A549 (cell line): Measurements from ENCODE around the gene HNRNPA3. TPM values are rescaled to one million over a fixed set of nuclear protein-coding genes. Genes with fewer than 3 reads are reported as not detected.

Source experiments
- ATAC-seq, 2 experiments: fragments of 200-7000 bp in 1 of 2; fragments of >200 bp in 1 of 2; cut with Nextera tagmentation in 1 of 2; cut with Tn5 transposase in 1 of 2; 3 replicates each; pipeline versions ENCODE4 v1.8.0 to v1.9.1; 2018 to 2020; ENCODE audit warnings: mild to moderate bottlenecking in 1 of 2, moderate library complexity in 1 of 2
- CTCF ChIA-PET: fragments of 300-600 bp; sonication (Branson Sonifier 250); formaldehyde crosslinking; extraction: SDS; loops from one replicate; lab custom pipeline; 2021; ENCODE audit warnings: antibody characterized with exemption, inconsistent platforms; lab: Yijun Ruan, JAX
- POLR2A ChIA-PET: fragments of 350-600 bp; formaldehyde crosslinking; extraction: SDS; loops from one replicate; lab custom pipeline; 2021; ENCODE audit warnings: antibody characterized with exemption, inconsistent platforms; lab: Yijun Ruan, JAX
- DNase-seq, 2 experiments: peaks; one replicate each; pipeline versions ENCODE4 v3.0.0 to v3.0.0-alpha.2; 2011 to 2016; ENCODE audit warnings: low read depth in 1 of 2, low spot score in 1 of 2
- FAIRE-seq: peaks from 2 replicates; lab custom pipeline; 2011; peaks lifted over from hg19 to GRCh38; lab: Jason Lieb, UNC
- H3K27ac ChIP-seq, 2 experiments: fragments of >200 bp; sonication (Bioruptor Twin); formaldehyde crosslinking; 3 replicates each; pipeline ENCODE4 v1.5.1; 2016 to 2017
- H3K4me1 ChIP-seq: fragments of >200 bp; sonication (Bioruptor Twin); formaldehyde crosslinking; 3 replicates; pipeline ENCODE4 v1.6.1; 2016
- H3K4me2 ChIP-seq: fragments of >200 bp; sonication (Bioruptor Twin); formaldehyde crosslinking; 3 replicates; pipeline ENCODE4 v1.6.1; 2016
- H3K4me3 ChIP-seq: fragments of >200 bp; sonication (Bioruptor Twin); formaldehyde crosslinking; 3 replicates; pipeline ENCODE4 v1.5.1; 2016
- H3K9me3 ChIP-seq: fragments of >200 bp; sonication (Bioruptor Twin); formaldehyde crosslinking; 3 replicates; pipeline ENCODE4 v1.6.1; 2016
- ATOH8 ChIP-seq: fragments of 250-450 bp; sonication (Bioruptor Pico); IDR thresholded peaks from 2 replicates; pipeline ENCODE4 v1.5.0; 2020; ENCODE audit warnings: low read depth, mild to moderate bottlenecking, moderate library complexity
- BCL3 ChIP-seq: fragments of >200 bp; sonication (Bioruptor Twin); formaldehyde crosslinking; IDR thresholded peaks from 3 replicates; pipeline ENCODE4 v1.6.1; 2016
- BHLHE40 ChIP-seq: IDR thresholded peaks from 2 replicates; pipeline ENCODE4 v1.6.1; 2012; ENCODE audit warnings: low read depth, low read length, inconsistent platforms
- CHD2 ChIP-seq: fragments of 150-350 bp; IDR thresholded peaks from 2 replicates; pipeline ENCODE4 v1.6.1; 2014; ENCODE audit warnings: low read length; ENCODE audit not compliant: partially characterized antibody
- CTCF ChIP-seq: fragments of >200 bp; sonication (Bioruptor Twin); formaldehyde crosslinking; IDR thresholded peaks from 3 replicates; pipeline ENCODE4 v1.5.1; 2016
- E2F6 ChIP-seq: IDR thresholded peaks from 2 replicates; pipeline ENCODE4 v1.6.1; 2012; ENCODE audit warnings: low read depth, borderline replicate concordance
- EHF ChIP-seq: fragments of 250-450 bp; sonication (Bioruptor Pico); IDR thresholded peaks from 2 replicates; pipeline ENCODE4 v1.5.0; 2020; ENCODE audit warnings: mild to moderate bottlenecking
- EP300 ChIP-seq, 2 experiments: fragments of >200 bp; sonication (Bioruptor Twin); formaldehyde crosslinking; IDR thresholded peaks; 2 replicates in 1 of 2; 3 replicates in 1 of 2; pipeline ENCODE4 v1.6.1; 2016 to 2017
- FOSB ChIP-seq: fragments of 250-450 bp; sonication (Bioruptor Pico); IDR thresholded peaks from 2 replicates; pipeline ENCODE4 v1.5.0; 2020; ENCODE audit warnings: mild to moderate bottlenecking, moderate library complexity
- FOXS1 ChIP-seq: fragments of 250-450 bp; sonication (Bioruptor Pico); IDR thresholded peaks from 2 replicates; pipeline ENCODE4 v1.5.0; 2020; ENCODE audit warnings: mild to moderate bottlenecking, moderate library complexity
- GATA3 ChIP-seq: IDR thresholded peaks from 2 replicates; pipeline ENCODE4 v1.6.1; 2012; ENCODE audit warnings: borderline replicate concordance
- HOXA7 ChIP-seq: fragments of 250-450 bp; sonication (Bioruptor Pico); IDR thresholded peaks from 2 replicates; pipeline ENCODE4 v1.5.0; 2020; ENCODE audit warnings: mild to moderate bottlenecking, moderate library complexity
- HOXB13 ChIP-seq: fragments of 250-450 bp; sonication (Bioruptor Pico); IDR thresholded peaks from 2 replicates; pipeline ENCODE4 v1.5.0; 2020; ENCODE audit warnings: low read depth, mild to moderate bottlenecking, moderate library complexity
- HOXB5 ChIP-seq: fragments of 250-450 bp; sonication (Bioruptor Pico); IDR thresholded peaks from 2 replicates; pipeline ENCODE4 v1.5.0; 2020; ENCODE audit warnings: mild to moderate bottlenecking, moderate library complexity
- JUN ChIP-seq, 2 experiments: fragments of >200 bp; sonication (Bioruptor Twin); formaldehyde crosslinking; IDR thresholded peaks; 2 replicates in 1 of 2; 3 replicates in 1 of 2; pipeline ENCODE4 v1.6.1; 2016 to 2017
- KDM1A ChIP-seq: fragments of 200-600 bp; sonication (generic); IDR thresholded peaks from 2 replicates; pipeline ENCODE4 v1.6.1; 2016; ENCODE audit warnings: low read depth, mild to moderate bottlenecking
- MAX ChIP-seq: IDR thresholded peaks from 2 replicates; pipeline ENCODE4 v1.6.1; 2012
- MYC ChIP-seq: IDR thresholded peaks from 2 replicates; pipeline ENCODE4 v1.6.1; 2012; ENCODE audit warnings: mild to moderate bottlenecking, inconsistent platforms, low read length, improper control_type of control experiment, borderline replicate concordance
- NR3C1 ChIP-seq: fragments of >200 bp; sonication (Bioruptor Twin); formaldehyde crosslinking; IDR thresholded peaks from 3 replicates; pipeline ENCODE4 v1.6.1; 2017
- PHF8 ChIP-seq: fragments of 200-600 bp; sonication (generic); IDR thresholded peaks from 2 replicates; pipeline ENCODE4 v1.6.1; 2016; ENCODE audit warnings: low read depth, mild to moderate bottlenecking, antibody characterized with exemption, moderate library complexity, borderline replicate concordance
- POLR2A ChIP-seq: IDR thresholded peaks from 2 replicates; pipeline ENCODE4 v1.6.1; 2012; ENCODE audit warnings: mild to moderate bottlenecking, low read length
- POLR2AphosphoS2 ChIP-seq: conservative IDR thresholded peaks from 2 replicates; pipeline ENCODE4 v1.6.1; 2012; ENCODE audit warnings: low read length, improper control_type of control experiment, inconsistent platforms
- RARB ChIP-seq: fragments of 250-450 bp; sonication (Bioruptor Pico); IDR thresholded peaks from 2 replicates; pipeline ENCODE4 v1.8.0; 2021; ENCODE audit warnings: mild to moderate bottlenecking, moderate library complexity
- RFX5 ChIP-seq: fragments of 450-650 bp; IDR thresholded peaks from 2 replicates; pipeline ENCODE4 v1.7.1; 2014; ENCODE audit warnings: antibody characterized with exemption, mild to moderate bottlenecking, moderate library complexity
- SMC3 ChIP-seq: fragments of >200 bp; sonication (Bioruptor Twin); formaldehyde crosslinking; IDR thresholded peaks from 3 replicates; pipeline ENCODE4 v1.6.1; 2018; ENCODE audit warnings: inconsistent platforms
- TFCP2L1 ChIP-seq: fragments of 250-450 bp; sonication (Bioruptor Pico); IDR thresholded peaks from 2 replicates; pipeline ENCODE4 v1.5.0; 2021; ENCODE audit warnings: mild to moderate bottlenecking
- TP53 ChIP-seq: fragments of 250-450 bp; sonication (Bioruptor Pico); IDR thresholded peaks from 2 replicates; pipeline ENCODE4 v1.5.0; 2021; ENCODE audit warnings: mild to moderate bottlenecking, moderate library complexity
- USF2 ChIP-seq: fragments of 450-650 bp; IDR thresholded peaks from 2 replicates; pipeline ENCODE4 v1.6.1; 2014; ENCODE audit warnings: antibody characterized with exemption
- ZNF302 ChIP-seq: fragments of 250-450 bp; sonication (Bioruptor Pico); IDR thresholded peaks from 2 replicates; pipeline ENCODE4 v1.9.0; 2021; ENCODE audit warnings: inconsistent platforms, mild to moderate bottlenecking, moderate library complexity
- WGBS: methylation state at CpG from one replicate; pipeline ENCODE4 v1.1.6; 2017; ENCODE audit errors: missing lambda C conversion rate; 5-methylcytosine and 5-hydroxymethylcytosine counted together
- polyA minus RNA-seq: library from RNA; depleted of rRNA, polyadenylated mRNA; stranded (reverse); fragments of >200 nt; gene quantifications from 2 replicates; pipeline ENCODE4 v1.2.3, GENCODE V29; 2011; rRNA and poly(A)+ RNA removed
- polyA plus RNA-seq, 4 experiments: library from polyadenylated mRNA; depleted of rRNA in 3 of 4; stranded (reverse); fragments of >200 nt; fragmentation: RNase III in 1 of 4; extraction: RNeasy Plus Mini Kit Qiagen cat#74134 plus additional on column Dnase treatment in 1 of 4; gene quantifications; 2 replicates in 3 of 4; 3 replicates in 1 of 4; pipeline ENCODE4 v1.2.3, GENCODE V29; 2011 to 2017

The HNRNPA3 gene
- polyA plus RNA-seq (2011; rRNA removed) (250 and 357 TPM in 2 replicates), polyA plus RNA-seq (2017; fragmentation: RNase III; extraction: RNeasy Plus Mini Kit Qiagen cat#74134 plus additional on column Dnase treatment) (714 to 805 TPM (median 755 TPM) in 3 replicates), polyA minus RNA-seq (32.7 and 35.5 TPM in 2 replicates)
- 101 and 131 TPM in 2 replicates for polyA plus RNA-seq (2012; cell fraction: cytosol; rRNA removed)
- polyA plus RNA-seq (2012; cell fraction: nucleus; rRNA removed): 27.7 and 52.1 TPM in 2 replicates

- peaks cover 35% of the 10 kb centered on the region for H3K4me1 ChIP-seq
- ATAC-seq (peak; percentile 94 to 97), DNase-seq (peak; percentile 94 to 99), FAIRE-seq (no peak)
- 1% methylated on average over 61 of the region's 74 CpGs for WGBS
- peak within 1 kb of the TSS; percentile 91 for H3K4me3 ChIP-seq
- TF ChIP-seq SMC3 (peak; percentile 20; the same call in 1 of the 3 replicates), FOSB (peak; percentile 93), HOXB13 (CRISPR knock-in tag) (peak; percentile 80; the same call in 1 of the 2 replicates), CHD2 (no peak), POLR2AphosphoS2 (no peak), EP300 (IDR thresholded peaks at IDR 0.05) (no peak), ZNF302 (CRISPR knock-in tag) (no peak; the same call in 1 of the 2 replicates), RARB (CRISPR knock-in tag) (peak; percentile 87; the same call in 1 of the 2 replicates), TFCP2L1 (CRISPR knock-in tag) (0 out of 2 replicates have a peak, but pooled peaks have one; percentile 49), BCL3 (peak; percentile 75; the same call in 1 of the 3 replicates), POLR2A (peak; percentile 60), MAX (peak; percentile 76; the same call in 1 of the 2 replicates), NR3C1 (no peak), FOXS1 (0 out of 2 replicates have a peak, but pooled peaks have one; percentile 11), EHF (peak; percentile 87), HOXA7 (peak; percentile 95), BHLHE40 (no peak), RFX5 (peak; percentile 87), PHF8 (peak; percentile 93), HOXB5 (peak; percentile 80), USF2 (peak; percentile 97), KDM1A (no peak), CTCF (peak; percentile 19; the same call in 1 of the 3 replicates), TP53 (CRISPR knock-in tag) (0 out of 2 replicates have a peak, but pooled peaks have one; percentile 78), ATOH8 (CRISPR knock-in tag) (peak; percentile 76), E2F6 (peak; percentile 76), JUN (IDR thresholded peaks at IDR 0.05) (peak; percentile 84 to 85), MYC (peak; percentile 84; the same call in 1 of the 2 replicates), GATA3 (no peak)
- TF ChIP-seq, all 56 proteins: peak for 21
- Histone ChIP-seq H3K4me2 (peak within 1 kb of the TSS; percentile 86), H3K9me3 (no peaks in the 10 kb centered on the region), H3K27ac (peak within 1 kb of the TSS; percentile 99 to 100)
- ChIA-PET POLR2A (interaction anchor here (0.6 to 1.7 kb wide), 12 partner anchors 8 to 709 kb away, joined by 3 to 18 read pairs (median 5); partner anchors contain the start of gene NFE2L2), CTCF (interaction anchor here (0.6 to 1.7 kb wide), 4 partner anchors 14 to 48 kb away, joined by 4 to 8 read pairs (median 5); no protein-coding TSS in a partner anchor)
Observed at GRCh38 chr2:177212106-177212890, at the start of gene HNRNPA3. TSS of gene HNRNPA3 (plus strand) at chr2:177212794. CDS start at chr2:177212800, 6 bp downstream.
